Adrenal gland (tissue), 12 donors: ENCODE data around the gene SCGB1A1. TPM values are rescaled to one million over a fixed set of nuclear protein-coding genes. Genes with fewer than 3 reads are reported as not detected.

Experiments used
- DNase-seq, 7 donors: peaks; one replicate each; pipeline ENCODE4 v3.0.0-alpha.2; 2019 to 2020
- H3K27ac ChIP-seq, 5 donors: fragments of 200-600 bp; sonication (generic) in 4 of 5; 1 replicate in 3 of 5; 2 replicates in 2 of 5; pipeline versions ENCODE4 v1.5.1 to v1.8.0; 2016 to 2020; ENCODE audit warnings: mild to moderate bottlenecking in 1 of 5
- H3K27me3 ChIP-seq: fragments of 200-600 bp; 2 replicates; pipeline ENCODE4 v1.8.0; 2021
- H3K36me3 ChIP-seq, 2 donors: fragments of 200-600 bp; replicated peaks in 1 of 2; 1 replicate in 1 of 2; 2 replicates in 1 of 2; pipeline versions ENCODE4 v1.5.1 to v1.8.0; 2018 to 2022
- H3K4me1 ChIP-seq, 2 donors: fragments of 200-600 bp; replicated peaks in 1 of 2; 1 replicate in 1 of 2; 2 replicates in 1 of 2; pipeline versions ENCODE4 v1.5.1 to v1.8.0; 2018 to 2021
- H3K4me3 ChIP-seq, 4 donors: fragments of 200-600 bp; sonication (generic) in 3 of 4; one replicate each; pipeline ENCODE4 v1.5.1; 2016 to 2018
- H3K9me3 ChIP-seq, 3 donors: fragments of 200-600 bp; sonication (generic) in 1 of 3; replicated peaks in 1 of 3; 1 replicate in 2 of 3; 2 replicates in 1 of 3; pipeline versions ENCODE4 v1.5.1 to v1.8.0; 2016 to 2021
- CTCF ChIP-seq, 6 experiments: fragments of 450-650 bp in 4 of 6; fragments of 200-600 bp in 2 of 6; sonication (generic) in 1 of 6; IDR thresholded peaks; 1 replicate in 5 of 6; 2 replicates in 1 of 6; pipeline versions ENCODE4 v1.5.1 to v1.8.0; 2016 to 2021; ENCODE audit warnings: antibody characterized with exemption in 6 of 6, mild to moderate bottlenecking in 2 of 6, moderate library complexity in 1 of 6
- POLR2A ChIP-seq, 2 donors: fragments of 450-650 bp; IDR thresholded peaks; one replicate each; pipeline ENCODE4 v1.6.1; 2017; ENCODE audit warnings: antibody characterized with exemption in 2 of 2, mild to moderate bottlenecking in 2 of 2, moderate library complexity in 1 of 2
- WGBS, 4 donors: extraction: QIAGEN DNeasy Blood & Tissue Kit in 2 of 4; methylation state at CpG; one replicate each; pipeline versions ENCODE4 v1.1.5 to v1.1.7; 2013 to 2017; 5-methylcytosine and 5-hydroxymethylcytosine counted together
- intact Hi-C, 2 donors: fragments of 100-400 bp; cut with DNase I; formaldehyde crosslinking; loops; one replicate each; pipeline versions ENCODE4 v1.14.1 to v1.15.0; 2022 to 2023
- polyA plus RNA-seq, 3 donors: library from polyadenylated mRNA; stranded (reverse); fragments of 200-250 nt in 2 of 3; fragments of 350-450 nt in 1 of 3; fragmentation: Illumina TruSeq in 1 of 3; extraction: RNeasy Lipid Tissue Mini Kit (QIAGEN cat#74804) in 1 of 3; gene quantifications; one replicate each; pipeline ENCODE4 v1.2.3, GENCODE V29; 2013 to 2014
- total RNA-seq, 9 donors: library from RNA; depleted of rRNA in 4 of 9; stranded (reverse); fragments of >200 nt in 4 of 9; fragments of 120-200 nt in 1 of 9; fragmentation: NEBNext Ultra II Directional in 1 of 9; extraction: Animal tissue kit (Norgen Biotek cat#: 25700) in 1 of 9; gene quantifications; one replicate each; pipeline versions ENCODE4 v1.1.0 to v1.2.4, GENCODE V29; 2013 to 2023
- donor health status: healthy with polysubstance abuse.
- donor health status: Bipolar disorder and iron deficiency.
- donor health status: DM: yes; HTN: yes; CAD: no.
- donor health status: DM: no; HTN: no; CAD: no.
- donor health status: DM: no; HTN: no; CAD: no.
- donor health status: DM: yes; HTN: yes; CAD: no.

SCGB1A1 gene
- total and polyA plus RNA-seq, 12 donors, result 1.5 to 3.1 (median 1.7) TPM; not detected in 9

- H3K27me3 ChIP-seq, result no peaks in the 10 kb centered on the region
- H3K4me1 ChIP-seq, result no peaks in the 10 kb centered on the region
- no peak overlapping the region for H3K4me3 ChIP-seq
- intact Hi-C loops, result no loop called here
- no peaks in the 10 kb centered on the region for H3K9me3 ChIP-seq
- DNase-seq, result no peak
- TF ChIP-seq CTCF (IDR thresholded peaks at IDR 0.05), result no peak
- TF ChIP-seq POLR2A (IDR thresholded peaks at IDR 0.05), result no peak
- no peaks in the 10 kb centered on the region for H3K36me3 ChIP-seq
- H3K27ac ChIP-seq, result no peak overlapping the region
- WGBS, 4 donors, result 66 to 91% (median 77%) methylated on average over 4 of the region's 4 CpGs
These were observed 38.6 kb downstream of the SCGB1A1 start for GRCh38 chr11:62457478-62457877.

GRCh38 chr11:62458212-62459002 lies 39.6 kb downstream of the SCGB1A1 start:
- TF ChIP-seq POLR2A (IDR thresholded peaks at IDR 0.05), result no peak
- TF ChIP-seq CTCF (IDR thresholded peaks at IDR 0.05), result no peak
- no peak for DNase-seq
- Histone ChIP-seq H3K4me3 (no peak overlapping the region), H3K36me3 (no peaks in the 10 kb centered on the region), H3K9me3 (no peaks in the 10 kb centered on the region), H3K4me1 (no peaks in the 10 kb centered on the region), H3K27me3 (no peaks in the 10 kb centered on the region), H3K27ac (no peak overlapping the region)
- 47 to 73% (median 56%) methylated on average over 4 of the region's 4 CpGs for WGBS, 4 donors
- intact Hi-C loops, result no loop called here

GRCh38 chr11:62459080-62459479 lies 40.2 kb downstream of the SCGB1A1 start:
- Histone ChIP-seq H3K9me3 (no peaks in the 10 kb centered on the region), H3K4me3 (no peak overlapping the region), H3K27ac (no peak overlapping the region), H3K4me1 (no peaks in the 10 kb centered on the region), H3K36me3 (no peaks in the 10 kb centered on the region), H3K27me3 (no peaks in the 10 kb centered on the region)
- TF ChIP-seq CTCF (IDR thresholded peaks at IDR 0.05), result no peak
- no peak for TF ChIP-seq POLR2A (IDR thresholded peaks at IDR 0.05)
- intact Hi-C loops, result no loop called here
- no peak for DNase-seq
- 74 to 100% (median 89%) methylated on average over 1 of the region's 1 CpG for WGBS, 4 donors

GRCh38 chr11:62461740-62462507 lies 43.1 kb downstream of the SCGB1A1 start:
- H3K9me3 ChIP-seq, result no peaks in the 10 kb centered on the region
- intact Hi-C loops, result no loop called here
- TF ChIP-seq POLR2A (IDR thresholded peaks at IDR 0.05) (no peak), CTCF (IDR thresholded peaks at IDR 0.05) (no peak)
- no peaks in the 10 kb centered on the region for H3K36me3 ChIP-seq
- no peak overlapping the region for H3K4me3 ChIP-seq
- no peaks in the 10 kb centered on the region for H3K4me1 ChIP-seq
- no peaks in the 10 kb centered on the region for H3K27me3 ChIP-seq
- WGBS, 4 donors, result 75 to 80% (median 78%) methylated on average over 15 of the region's 15 CpGs
- no peak for DNase-seq
- no peak overlapping the region for H3K27ac ChIP-seq
